Measurements from ENCODE around the gene APMAP. TPM values are rescaled to one million over a fixed set of nuclear protein-coding genes. Genes with fewer than 3 reads are reported as not detected.

The APMAP gene
- total and polyA plus RNA-seq, 2 of the 13 experiments (the other 11 are each of a cell fraction or from before 2014, with no cell fraction given) = 168 to 214 TPM

- intact Hi-C loops (cut with micrococcal nuclease; ENCODE audit: unreplicated experiment) (no loop called here), in situ Hi-C loops (cut with HindIII; ENCODE audit: extremely low pct_ligation_motif_present, low pct_unique_long_range_greater_than_20kb) (no loop called here)
- no peak for FAIRE-seq
- DNase-seq (ENCODE audit: low spot score) = no peak
- 80% methylated on average over 11 of the region's 11 CpGs for WGBS (ENCODE audit: low lambda C conversion rate)
- H3K4me2 ChIP-seq (ENCODE audit: low read depth, low read length) = no peak overlapping the region
- no peak overlapping the region for H3K27ac ChIP-seq (ENCODE audit: extremely low read length, insufficient read depth, low read length)
- no peaks in the 10 kb centered on the region for H3K79me2 ChIP-seq (ENCODE audit: insufficient read depth, low read length)
- POLR2A ChIA-PET = interaction anchor here (0.6 to 1.4 kb wide), 2 partner anchors 53 to 63 kb away, joined by 3 read pairs; no protein-coding TSS in a partner anchor
- no peak overlapping the region for H3K4me3 ChIP-seq (replicated peaks in 1 of 3; ENCODE audit: insufficient read depth in 1 of 3, low read depth in 2 of 3, low read length in 3 of 3)
- H3K9me3 ChIP-seq (ENCODE audit: low read length) = no peaks in the 10 kb centered on the region
- no peak for ATAC-seq
- no peaks in the 10 kb centered on the region for H3K4me1 ChIP-seq (ENCODE audit: insufficient read depth, low read length)
- CTCF ChIA-PET (ENCODE audit: low intra/inter-chr PET ratio, low total read pairs) = no interaction called here
- BruUV-seq (replicated peaks) = no TSS peak
- peaks cover 0 to 3% of the 10 kb centered on the region in 2 experiments; a peak in 4 of 5 replicates for H3K36me3 ChIP-seq (replicated peaks in 1 of 2; ENCODE audit: control insufficient read depth in 1 of 2, insufficient read depth in 2 of 2, low read length in 2 of 2)
- H3K27me3 ChIP-seq (ENCODE audit: control insufficient read depth in 1 of 2, insufficient read depth in 2 of 2, low read length in 2 of 2) = 0 out of 5 replicates have a peak, but pooled peaks cover 0 to 5% of the 10 kb centered on the region in 2 experiments
- no peaks in the 10 kb centered on the region for H4K20me1 ChIP-seq (ENCODE audit: insufficient read depth, low read length)
- TF ChIP-seq ZNF737 (CRISPR knock-in tag; IDR thresholded peaks at IDR 0.05; ENCODE audit: borderline replicate concordance) (no peak), SATB2 (CRISPR knock-in tag; IDR thresholded peaks at IDR 0.05) (no peak), KMT2A (CRISPR knock-in tag; IDR thresholded peaks at IDR 0.05) (no peak), MAFF (IDR thresholded peaks at IDR 0.05; ENCODE audit: low read depth, low read length) (no peak), HNRNPH1 (optimal IDR thresholded peaks at IDR 0.05; ENCODE audit: low read depth, low read length) (no peak), ZBTB33 (CRISPR knock-in tag; IDR thresholded peaks at IDR 0.05) (no peak), AGO1 (IDR thresholded peaks at IDR 0.05; ENCODE audit: low read depth, low read length, poor library complexity, severe bottlenecking) (no peak), ZNF230 (CRISPR knock-in tag; IDR thresholded peaks at IDR 0.05) (no peak), GPBP1L1 (CRISPR knock-in tag; IDR thresholded peaks at IDR 0.05) (no peak), GTF2F1 (IDR thresholded peaks at IDR 0.05; ENCODE audit: low read length) (no peak), MAFK (conservative IDR thresholded peaks at IDR 0.05 in 1 of 2, IDR thresholded peaks at IDR 0.05 in 1 of 2; ENCODE audit: low read length in 2 of 2) (no peak), HNF4A (CRISPR knock-in tag; IDR thresholded peaks at IDR 0.05) (no peak), ZNF382 (CRISPR knock-in tag; IDR thresholded peaks at IDR 0.05; ENCODE audit: borderline replicate concordance) (no peak)
- no peak overlapping the region for H3K9ac ChIP-seq (ENCODE audit: insufficient read depth, low read depth, low read length)
- no peak overlapping the region for H2AFZ ChIP-seq (ENCODE audit: low read length)
Observed at GRCh38 chr20:25008388-25009217, 16.1 kb upstream of the APMAP start.

Data from HepG2 (cell line).